A549 (cell line): Measurements from ENCODE around the gene OTULIN. TPM values are rescaled to one million over a fixed set of nuclear protein-coding genes. Genes with fewer than 3 reads are reported as not detected.

Source experiments
- ATAC-seq, 2 experiments: fragments of 200-7000 bp in 1 of 2; fragments of >200 bp in 1 of 2; cut with Nextera tagmentation in 1 of 2; cut with Tn5 transposase in 1 of 2; 3 replicates each; pipeline versions ENCODE4 v1.8.0 to v1.9.1; 2018 to 2020; ENCODE audit warnings: mild to moderate bottlenecking in 1 of 2, moderate library complexity in 1 of 2
- CTCF ChIA-PET: fragments of 300-600 bp; sonication (Branson Sonifier 250); formaldehyde crosslinking; extraction: SDS; loops from one replicate; lab custom pipeline; 2021; ENCODE audit warnings: antibody characterized with exemption, inconsistent platforms; lab: Yijun Ruan, JAX
- POLR2A ChIA-PET: fragments of 350-600 bp; formaldehyde crosslinking; extraction: SDS; loops from one replicate; lab custom pipeline; 2021; ENCODE audit warnings: antibody characterized with exemption, inconsistent platforms; lab: Yijun Ruan, JAX
- DNase-seq, 2 experiments: peaks; one replicate each; pipeline versions ENCODE4 v3.0.0 to v3.0.0-alpha.2; 2011 to 2016; ENCODE audit warnings: low read depth in 1 of 2, low spot score in 1 of 2
- FAIRE-seq: peaks from 2 replicates; lab custom pipeline; 2011; peaks lifted over from hg19 to GRCh38; lab: Jason Lieb, UNC
- H3K27ac ChIP-seq, 2 experiments: fragments of >200 bp; sonication (Bioruptor Twin); formaldehyde crosslinking; 3 replicates each; pipeline ENCODE4 v1.5.1; 2016 to 2017
- H3K4me1 ChIP-seq: fragments of >200 bp; sonication (Bioruptor Twin); formaldehyde crosslinking; 3 replicates; pipeline ENCODE4 v1.6.1; 2016
- H3K4me2 ChIP-seq: fragments of >200 bp; sonication (Bioruptor Twin); formaldehyde crosslinking; 3 replicates; pipeline ENCODE4 v1.6.1; 2016
- H3K4me3 ChIP-seq: fragments of >200 bp; sonication (Bioruptor Twin); formaldehyde crosslinking; 3 replicates; pipeline ENCODE4 v1.5.1; 2016
- H3K9me3 ChIP-seq: fragments of >200 bp; sonication (Bioruptor Twin); formaldehyde crosslinking; 3 replicates; pipeline ENCODE4 v1.6.1; 2016
- ATOH8 ChIP-seq: fragments of 250-450 bp; sonication (Bioruptor Pico); IDR thresholded peaks from 2 replicates; pipeline ENCODE4 v1.5.0; 2020; ENCODE audit warnings: low read depth, mild to moderate bottlenecking, moderate library complexity
- CBX2 ChIP-seq: fragments of 200-600 bp; sonication (generic); IDR thresholded peaks from 2 replicates; pipeline ENCODE4 v1.6.1; 2016; ENCODE audit warnings: low read depth, mild to moderate bottlenecking, borderline replicate concordance
- CBX8 ChIP-seq: fragments of 200-600 bp; sonication (generic); IDR thresholded peaks from 2 replicates; pipeline ENCODE4 v1.6.1; 2016
- CTCF ChIP-seq: fragments of >200 bp; sonication (Bioruptor Twin); formaldehyde crosslinking; IDR thresholded peaks from 3 replicates; pipeline ENCODE4 v1.5.1; 2016
- EHF ChIP-seq: fragments of 250-450 bp; sonication (Bioruptor Pico); IDR thresholded peaks from 2 replicates; pipeline ENCODE4 v1.5.0; 2020; ENCODE audit warnings: mild to moderate bottlenecking
- EP300 ChIP-seq, 2 experiments: fragments of >200 bp; sonication (Bioruptor Twin); formaldehyde crosslinking; IDR thresholded peaks; 2 replicates in 1 of 2; 3 replicates in 1 of 2; pipeline ENCODE4 v1.6.1; 2016 to 2017
- HES2 ChIP-seq: fragments of >200 bp; sonication (Bioruptor Twin); formaldehyde crosslinking; IDR thresholded peaks from 2 replicates; pipeline ENCODE4 v1.6.1; 2016
- HEYL ChIP-seq: fragments of 250-450 bp; sonication (Bioruptor Pico); IDR thresholded peaks from 2 replicates; pipeline ENCODE4 v1.8.0; 2021; ENCODE audit warnings: mild to moderate bottlenecking, moderate library complexity
- HMGXB4 ChIP-seq: fragments of 250-450 bp; sonication (Bioruptor Pico); IDR thresholded peaks from 2 replicates; pipeline ENCODE4 v1.5.0; 2021; ENCODE audit warnings: mild to moderate bottlenecking, moderate library complexity, borderline replicate concordance
- PBX3 ChIP-seq: IDR thresholded peaks from 2 replicates; pipeline ENCODE4 v1.6.1; 2012
- RAD21 ChIP-seq, 2 experiments: fragments of >200 bp in 1 of 2; sonication (Bioruptor Twin) in 1 of 2; formaldehyde crosslinking in 1 of 2; IDR thresholded peaks in 1 of 2; conservative IDR thresholded peaks in 1 of 2; 2 replicates in 1 of 2; 3 replicates in 1 of 2; pipeline ENCODE4 v1.6.1; 2012 to 2018; ENCODE audit warnings: inconsistent platforms in 1 of 2
- RARB ChIP-seq: fragments of 250-450 bp; sonication (Bioruptor Pico); IDR thresholded peaks from 2 replicates; pipeline ENCODE4 v1.8.0; 2021; ENCODE audit warnings: mild to moderate bottlenecking, moderate library complexity
- RNF2 ChIP-seq: fragments of 200-600 bp; sonication (generic); IDR thresholded peaks from 2 replicates; pipeline ENCODE4 v1.6.1; 2016; ENCODE audit warnings: low read depth, mild to moderate bottlenecking, antibody characterized with exemption, moderate library complexity, borderline replicate concordance
- USF2 ChIP-seq: fragments of 450-650 bp; IDR thresholded peaks from 2 replicates; pipeline ENCODE4 v1.6.1; 2014; ENCODE audit warnings: antibody characterized with exemption
- ZNF302 ChIP-seq: fragments of 250-450 bp; sonication (Bioruptor Pico); IDR thresholded peaks from 2 replicates; pipeline ENCODE4 v1.9.0; 2021; ENCODE audit warnings: inconsistent platforms, mild to moderate bottlenecking, moderate library complexity
- WGBS: methylation state at CpG from one replicate; pipeline ENCODE4 v1.1.6; 2017; ENCODE audit errors: missing lambda C conversion rate; 5-methylcytosine and 5-hydroxymethylcytosine counted together
- polyA plus RNA-seq, 4 experiments: library from polyadenylated mRNA; depleted of rRNA in 3 of 4; stranded (reverse); fragments of >200 nt; fragmentation: RNase III in 1 of 4; extraction: RNeasy Plus Mini Kit Qiagen cat#74134 plus additional on column Dnase treatment in 1 of 4; gene quantifications; 2 replicates in 3 of 4; 3 replicates in 1 of 4; pipeline ENCODE4 v1.2.3, GENCODE V29; 2011 to 2017

OTULIN gene
- polyA plus RNA-seq, 2 of the 4 experiments (the other 2 are of a cell fraction), result 13.5 to 17.8 TPM

- TF ChIP-seq RARB (CRISPR knock-in tag) (no peak), ZNF302 (CRISPR knock-in tag) (no peak), EP300 (IDR thresholded peaks at IDR 0.05) (no peak), HES2 (no peak), RAD21 (conservative IDR thresholded peaks at IDR 0.05 in 1 of 2, IDR thresholded peaks at IDR 0.05 in 1 of 2) (no peak), HEYL (no peak)
Measured at GRCh38 chr5:14700478-14701436, 36.2 kb downstream of the OTULIN start (continued).

- ChIA-PET POLR2A (no interaction called here), CTCF (interaction anchor here (1.4 to 9.3 kb wide), 3 partner anchors 16 to 301 kb away, joined by 4 to 56 read pairs (median 6); no protein-coding TSS in a partner anchor)
- Histone ChIP-seq H3K9me3 (no peaks in the 10 kb centered on the region), H3K4me2 (no peak overlapping the region), H3K4me1 (no peaks in the 10 kb centered on the region), H3K27ac (no peak overlapping the region), H3K4me3 (no peak overlapping the region)
- WGBS, result 93% methylated on average over 10 of the region's 10 CpGs
- no peak for DNase-seq
- TF ChIP-seq EHF (CRISPR knock-in tag) (no peak), CBX2 (no peak), HES2 (no peak), RNF2 (no peak), HMGXB4 (CRISPR knock-in tag) (no peak), USF2 (no peak), ATOH8 (CRISPR knock-in tag) (no peak), PBX3 (no peak), CBX8 (no peak), CTCF (no peak)
- TF ChIP-seq, all 56 proteins: peak for 0
- no peak for ATAC-seq
- FAIRE-seq, result no peak
Measured at GRCh38 chr5:14701556-14701955, 37.0 kb downstream of the OTULIN start.
